ENCODE results near the gene ADGRG1.

ADGRG1 gene

GRCh38 chr16:57635266-57636097, 7.1 kb downstream of the ADGRG1 start:
- DNase-seq (ENCODE audit: low read depth in 4 of 4, low spot score in 1 of 4): no peak

- DNase-seq (ENCODE audit: low read depth in 4 of 4, low spot score in 1 of 4): no peak
Measured at GRCh38 chr16:57636184-57636583, 7.8 kb downstream of the ADGRG1 start.

DNA sequence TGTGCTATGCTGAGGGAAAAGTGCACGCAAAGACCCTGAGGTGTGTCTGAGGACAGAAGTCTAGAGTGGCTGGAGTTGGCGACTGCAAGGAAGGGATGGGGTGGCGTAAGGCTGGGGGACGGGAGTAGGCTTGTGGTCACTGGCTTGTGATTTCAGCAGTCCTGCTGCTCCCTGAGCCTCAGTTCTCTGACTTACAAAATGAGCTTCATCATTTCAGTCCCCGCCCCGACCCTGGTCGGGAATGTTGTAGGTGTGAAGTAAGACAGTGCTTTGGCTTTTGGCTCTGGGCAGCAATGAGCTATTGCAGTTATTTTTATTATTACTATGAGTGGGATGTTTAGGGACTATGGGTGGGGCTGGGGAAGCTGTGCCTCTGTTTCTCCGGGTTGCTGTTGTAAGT, 8.6 kb downstream of the ADGRG1 start:
- no peak for DNase-seq (ENCODE audit: low read depth in 4 of 4, low spot score in 1 of 4)

DNA sequence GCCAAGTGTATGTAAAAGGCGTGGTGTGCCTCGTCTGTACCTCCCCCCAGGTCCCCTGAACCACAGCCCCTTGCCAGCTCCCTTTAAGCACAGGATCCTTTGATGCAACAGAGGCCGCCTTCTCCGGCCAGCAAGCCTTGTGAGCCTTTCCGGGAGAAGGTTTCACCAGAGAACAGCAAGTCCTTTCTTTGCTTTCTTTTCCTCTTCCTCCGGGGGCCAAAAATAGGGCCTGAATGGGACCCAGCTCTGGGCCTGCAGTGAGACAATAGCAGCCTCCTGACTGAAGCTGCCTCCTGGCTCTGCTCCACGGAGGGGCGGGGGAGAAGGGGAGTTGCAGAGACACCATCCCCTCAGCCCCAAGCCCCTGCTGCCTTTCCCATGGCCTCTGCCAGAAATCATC, 9.0 kb downstream of the ADGRG1 start:
- DNase-seq (ENCODE audit: low read depth in 4 of 4, low spot score in 1 of 4): no peak

DNA sequence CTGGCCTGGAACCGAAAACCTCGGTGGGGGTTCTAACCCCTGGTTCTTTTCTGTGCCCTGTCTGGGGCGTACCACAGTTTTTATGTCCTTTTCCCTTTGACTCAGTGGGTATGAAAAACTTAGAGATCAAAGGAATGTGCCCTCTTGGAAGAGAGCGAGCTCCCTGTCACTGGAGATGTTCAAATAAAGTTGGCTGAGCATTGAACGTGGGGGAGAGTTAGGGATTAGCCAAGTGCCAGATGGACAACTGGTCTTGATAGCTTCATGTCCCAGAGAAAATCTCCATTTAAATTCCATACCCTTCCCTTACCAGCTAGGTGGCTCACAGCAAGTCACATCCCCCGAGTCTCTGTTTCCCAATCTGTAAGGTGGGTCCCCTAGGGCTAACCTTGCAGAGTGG, 9.5 kb downstream of the ADGRG1 start:
- no peak for DNase-seq (ENCODE audit: low read depth in 4 of 4, low spot score in 1 of 4)

- no peak for DNase-seq (ENCODE audit: low read depth in 4 of 4, low spot score in 1 of 4)
Measured at GRCh38 chr16:57638381-57638780, 10.0 kb downstream of the ADGRG1 start.

DNA sequence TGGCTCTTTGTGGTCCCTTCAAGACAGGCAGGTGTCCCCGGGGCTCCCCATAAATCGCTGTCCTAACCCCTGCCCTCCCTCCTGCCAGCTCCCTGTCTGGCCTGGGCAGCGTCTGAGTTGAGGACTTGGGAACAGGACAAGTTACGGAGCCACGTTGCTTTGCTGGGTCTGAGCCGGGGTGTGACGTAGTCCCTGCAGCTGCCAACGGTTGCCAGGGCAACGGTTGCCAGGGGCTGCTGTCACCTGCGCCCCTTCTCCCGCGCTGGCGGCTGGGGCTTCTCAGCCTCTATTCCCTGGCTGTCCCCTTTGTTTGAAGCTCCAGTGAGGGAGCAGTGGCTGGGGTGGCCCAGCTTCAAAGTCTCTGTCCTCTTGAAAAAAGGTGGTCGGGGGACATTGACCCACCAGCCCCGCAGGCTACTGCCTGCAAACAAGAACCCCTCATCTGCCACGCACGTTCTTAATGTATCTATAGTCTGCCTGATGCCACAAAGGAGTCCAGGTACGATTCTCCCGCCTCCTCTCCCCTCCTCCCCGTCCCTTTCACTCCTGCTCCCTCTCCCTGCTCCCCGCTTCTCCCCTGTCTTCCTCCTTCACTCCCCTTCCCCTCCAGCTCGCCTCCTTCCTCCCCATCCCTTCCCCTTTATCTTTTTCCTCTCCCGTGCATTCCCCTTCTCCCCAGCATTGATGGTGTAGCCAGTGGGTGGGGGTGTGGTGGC, 10.9 kb downstream of the ADGRG1 start:
- no peak for DNase-seq (ENCODE audit: low read depth in 4 of 4, low spot score in 1 of 4)

DNA sequence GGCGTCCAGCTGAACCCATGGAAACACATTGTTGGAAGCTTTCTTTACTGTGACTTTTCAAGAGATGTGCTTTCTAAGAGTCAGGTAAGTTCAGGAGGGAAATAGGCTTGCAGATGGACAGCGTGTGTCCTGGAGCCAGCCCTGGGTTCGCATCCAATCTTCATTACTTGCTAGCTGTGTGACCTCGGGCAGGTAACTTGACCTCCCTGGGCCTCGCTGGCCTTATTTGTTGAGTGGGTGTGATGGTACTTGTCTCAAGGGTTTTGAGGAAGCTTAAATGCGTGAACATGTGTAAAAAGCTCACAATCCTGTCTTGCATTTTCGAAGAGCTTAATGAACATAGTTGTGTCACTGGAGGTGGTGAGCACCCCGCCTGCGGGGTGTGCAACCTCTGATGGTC, 11.8 kb downstream of the ADGRG1 start:
- DNase-seq (ENCODE audit: low read depth in 4 of 4, low spot score in 1 of 4): no peak

DNA sequence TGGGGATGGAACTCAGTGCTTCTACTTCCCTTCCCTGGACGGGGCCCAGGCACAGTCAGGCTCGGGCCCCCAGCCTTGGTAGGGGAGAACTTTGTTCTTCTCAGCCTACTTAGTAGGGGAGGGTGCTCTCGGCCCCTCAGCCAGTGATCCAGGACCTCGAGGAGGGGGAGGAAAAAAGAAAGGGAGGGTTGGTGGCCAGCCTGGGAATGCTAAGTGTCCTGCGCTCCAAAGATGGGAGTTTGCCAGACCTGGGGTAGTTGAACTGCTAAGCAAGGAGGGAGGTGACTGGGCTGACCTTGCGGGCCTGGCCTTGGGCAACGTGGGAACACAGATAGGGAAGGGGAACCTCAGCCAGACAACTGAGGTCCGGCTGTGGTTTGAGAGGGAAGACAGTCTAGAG, 12.2 kb downstream of the ADGRG1 start:
- DNase-seq (ENCODE audit: low read depth in 4 of 4, low spot score in 1 of 4): no peak

DNA sequence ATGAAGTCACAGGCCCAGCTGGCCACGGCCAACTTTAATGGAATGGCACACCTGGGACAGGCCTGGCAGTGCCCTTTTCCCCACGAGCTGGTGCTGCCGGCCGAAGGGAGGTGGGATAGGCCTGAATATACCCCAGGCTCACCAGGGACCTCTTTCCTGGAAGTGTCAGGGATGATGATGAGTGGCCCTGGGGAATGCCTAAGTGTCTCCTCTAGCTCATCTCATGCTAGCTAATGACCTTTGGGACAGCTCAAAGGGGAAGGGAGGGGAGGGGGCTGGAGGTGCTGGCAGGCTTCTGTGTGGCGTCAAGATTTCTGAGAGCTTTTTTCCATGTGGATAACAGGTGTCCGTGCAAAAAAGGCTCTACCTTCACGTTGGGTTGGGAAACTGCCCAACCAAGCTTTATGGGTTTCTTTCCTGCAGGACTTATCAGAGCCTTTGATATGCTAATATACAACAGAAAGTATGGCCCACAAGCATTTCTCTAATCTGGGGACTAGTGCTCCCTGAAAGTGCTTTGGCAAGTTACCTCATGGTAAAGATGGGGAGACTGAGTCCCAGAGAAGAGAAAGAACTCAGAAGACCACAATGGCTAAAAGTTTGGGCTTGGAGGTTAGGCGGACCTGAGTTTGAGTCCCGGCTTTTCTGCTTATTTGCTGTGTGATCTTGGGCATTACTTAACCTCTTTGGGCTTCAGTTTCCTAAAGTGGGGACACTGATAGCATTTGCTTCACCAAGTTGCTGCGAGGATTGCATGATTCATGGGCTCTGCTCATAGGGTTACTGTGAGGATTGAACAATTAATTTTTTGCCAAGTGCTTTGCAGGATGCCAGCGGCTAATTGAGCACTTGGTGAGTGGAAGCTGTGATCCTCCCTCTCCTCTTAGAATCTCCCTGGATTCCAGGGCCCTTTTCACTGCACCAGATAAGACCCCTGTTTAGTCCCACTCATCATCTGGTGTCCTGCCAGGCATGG, 14.0 kb downstream of the ADGRG1 start:
- no peak for DNase-seq (ENCODE audit: low read depth in 4 of 4, low spot score in 1 of 4)

- no peak for DNase-seq (ENCODE audit: low read depth in 4 of 4, low spot score in 1 of 4)
Measured at GRCh38 chr16:57643147-57643874, 14.9 kb downstream of the ADGRG1 start.

DNA sequence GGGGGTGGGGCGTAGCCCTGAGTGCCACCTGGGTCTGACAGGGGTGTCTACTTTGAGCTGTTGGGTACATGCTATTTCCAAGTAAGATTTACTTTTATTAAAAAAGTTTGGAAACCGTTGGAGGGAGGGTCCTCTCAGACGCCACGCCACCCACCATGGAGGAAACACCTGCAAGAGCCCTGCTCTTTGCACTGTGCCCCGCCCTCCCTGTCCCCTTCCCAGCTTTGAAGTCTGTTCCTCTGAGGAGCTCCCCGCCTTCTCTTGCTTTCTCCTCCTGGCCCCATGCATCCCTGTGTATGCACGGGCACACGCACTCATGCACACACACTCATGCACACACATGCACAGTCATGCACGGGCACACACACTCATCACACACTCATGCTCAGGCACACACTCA, 15.5 kb downstream of the ADGRG1 start:
- DNase-seq (ENCODE audit: low read depth in 4 of 4, low spot score in 1 of 4): no peak

DNA sequence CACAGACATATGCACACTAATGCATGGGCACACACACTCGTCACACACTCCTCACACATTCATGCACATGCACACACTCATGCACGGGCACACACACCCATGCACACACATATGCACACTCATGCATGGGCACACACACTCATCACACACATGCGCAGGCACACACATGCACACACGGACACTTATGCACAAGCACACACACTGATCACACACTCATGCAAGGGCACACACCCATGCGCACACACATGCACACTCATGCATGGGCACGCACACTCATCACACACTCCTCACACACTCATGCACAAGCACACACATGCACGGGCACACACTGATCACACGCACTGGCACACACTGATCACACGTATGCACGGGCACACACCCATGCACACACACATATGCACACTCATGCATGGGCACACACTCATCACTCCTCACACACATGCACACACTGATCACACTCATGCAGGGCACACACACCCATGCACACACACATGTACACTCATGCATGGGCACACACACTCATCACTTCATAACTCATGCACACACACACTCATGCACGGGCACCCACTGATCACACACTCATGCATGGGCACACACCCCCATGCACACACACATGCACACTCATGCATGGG, 16.1 kb downstream of the ADGRG1 start:
- no peak for DNase-seq (ENCODE audit: low read depth in 4 of 4, low spot score in 1 of 4)

DNA sequence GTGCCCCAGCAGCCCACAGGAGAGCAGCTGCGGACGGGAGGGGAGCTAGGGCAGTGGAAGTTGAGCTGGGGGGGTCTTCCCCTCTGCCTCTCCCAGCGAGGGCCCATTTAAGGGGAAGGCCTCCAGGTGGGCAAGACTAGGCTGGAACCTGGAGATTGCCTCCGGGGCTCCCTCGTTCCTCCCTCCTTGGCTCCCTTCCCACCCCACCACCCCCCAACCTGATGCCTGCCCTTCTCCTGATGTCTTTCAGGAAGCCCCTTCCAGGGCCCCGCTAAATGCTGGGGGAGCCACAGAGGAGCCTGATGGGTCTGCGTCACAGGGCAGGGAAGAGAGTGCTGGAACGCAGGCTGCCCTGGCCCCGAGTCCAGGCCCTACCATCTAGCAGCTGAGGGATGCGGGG, 16.7 kb downstream of the ADGRG1 start:
- DNase-seq (ENCODE audit: low read depth in 4 of 4, low spot score in 1 of 4): no peak

DNA sequence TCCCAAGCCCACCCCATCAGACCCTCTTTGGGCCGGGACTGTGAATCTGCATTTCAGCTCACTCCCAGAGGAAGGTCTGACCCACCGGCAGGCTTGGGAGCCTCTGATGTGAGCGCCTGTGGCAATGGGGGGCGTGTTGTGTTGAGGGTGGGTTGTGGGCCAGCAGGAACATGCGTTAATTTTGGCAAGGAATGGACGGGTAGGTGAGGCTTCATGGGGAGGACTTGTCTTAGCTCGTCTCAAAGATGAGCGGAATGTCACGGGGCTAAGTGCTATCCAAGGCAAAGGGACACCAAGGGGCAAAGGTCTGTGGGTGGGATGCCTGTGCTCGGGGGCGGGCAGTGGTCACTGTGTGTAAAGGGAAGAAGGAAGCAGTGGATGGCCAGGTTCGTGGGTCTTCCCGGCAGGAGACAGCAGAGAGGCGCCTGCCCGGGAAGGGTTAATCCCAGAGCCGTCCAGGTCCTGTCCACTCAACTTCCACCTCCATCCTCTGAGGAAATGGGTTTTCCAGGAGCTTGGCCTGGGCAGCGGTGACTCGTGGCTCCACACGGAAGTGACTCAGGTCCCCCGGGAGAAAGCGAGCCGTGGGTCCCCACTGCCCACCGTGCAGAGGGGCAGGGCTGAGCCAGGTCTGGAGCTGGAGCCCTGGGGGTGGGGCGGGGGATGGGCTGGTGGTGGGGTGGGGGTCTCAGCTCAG, 17.4 kb downstream of the ADGRG1 start:
- DNase-seq (ENCODE audit: low read depth in 4 of 4, low spot score in 1 of 4): no peak

DNA sequence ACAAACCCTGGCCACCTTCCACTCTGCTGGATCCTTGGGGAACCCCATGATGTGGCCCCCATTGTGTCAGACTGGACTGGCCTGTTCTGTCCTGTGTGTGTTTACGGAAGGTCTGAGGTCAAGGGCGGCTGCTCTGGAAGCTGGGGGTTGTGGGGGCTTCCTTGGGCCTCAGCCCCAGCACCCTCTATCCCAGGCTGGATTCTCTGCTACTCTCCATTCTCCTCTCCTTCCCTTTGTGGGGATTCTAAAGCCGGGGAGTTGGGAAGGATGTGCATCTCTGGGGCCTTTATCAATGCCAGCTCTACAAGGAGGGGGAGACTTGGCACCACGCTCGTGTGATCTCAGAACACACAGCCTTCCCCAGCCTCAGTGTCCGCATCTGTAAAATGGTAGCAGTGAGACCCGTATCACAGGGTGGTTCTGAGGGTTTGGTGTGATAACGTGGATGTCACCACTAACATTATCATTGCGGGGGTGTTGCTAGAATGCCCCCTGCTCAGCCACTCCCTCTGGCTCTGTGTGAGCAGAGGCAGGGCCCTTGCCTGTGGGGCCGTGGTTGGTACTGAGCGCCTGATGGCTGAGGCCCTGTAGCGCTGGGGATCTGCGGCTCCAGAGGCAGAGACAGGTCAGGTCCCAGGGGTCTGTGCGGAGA, 18.1 kb downstream of the ADGRG1 start:
- no peak for DNase-seq (ENCODE audit: low read depth in 4 of 4, low spot score in 1 of 4)

- no peak for DNase-seq (ENCODE audit: low read depth in 4 of 4, low spot score in 1 of 4)
Measured at GRCh38 chr16:57647136-57647875, 18.9 kb downstream of the ADGRG1 start.

DNA sequence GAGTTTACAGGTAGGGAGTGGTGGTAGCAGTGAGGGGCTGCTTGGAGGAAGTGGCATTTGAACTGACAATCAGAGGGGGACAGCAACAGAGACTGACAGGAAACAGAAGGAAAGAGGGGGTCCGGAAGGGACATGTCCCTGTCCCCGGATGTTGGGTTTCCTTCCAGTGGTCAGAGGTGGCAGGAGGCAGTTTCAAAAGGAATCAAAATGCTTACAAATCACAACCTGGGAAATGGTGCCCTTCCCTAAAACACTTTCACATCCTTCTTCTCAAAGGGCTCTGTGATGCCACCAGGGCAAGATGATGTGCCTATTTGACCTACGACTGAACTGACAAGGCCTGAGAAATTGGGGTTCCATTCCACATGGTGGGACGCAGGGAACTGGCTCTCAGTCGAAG, 19.7 kb downstream of the ADGRG1 start:
- DNase-seq (ENCODE audit: low read depth in 4 of 4, low spot score in 1 of 4): no peak

Data from stimulated activated CD4-positive, alpha-beta T cell treated with anti-CD3 and anti-CD28 coated beads, Interleukin-1b, Interleukin-23, amount 100 ng/mL, for 24 hours (primary cell).